Panc1 (cell line): ENCODE measurements around the gene IRF2BP2.

Experiments
- CTCF ChIP-seq: fragments of 450-650 bp; IDR thresholded peaks from 2 replicates; pipeline ENCODE4 v1.5.1; 2017; ENCODE audit warnings: mild to moderate bottlenecking
- POLR2AphosphoS5 ChIP-seq: IDR thresholded peaks from 2 replicates; pipeline ENCODE4 v1.6.1; 2012; ENCODE audit warnings: mild to moderate bottlenecking, low read depth, low read length, moderate library complexity
- TCF7L2 ChIP-seq: IDR thresholded peaks from 2 replicates; pipeline ENCODE4 v1.6.1; 2011; ENCODE audit warnings: mild to moderate bottlenecking, low read depth, low read length, inconsistent platforms

- TF ChIP-seq CTCF = no peak
- TF ChIP-seq TCF7L2 = no peak
- no peak for TF ChIP-seq POLR2AphosphoS5
Observed at GRCh38 chr1:234555390-234556024, 54.5 kb downstream of the IRF2BP2 start.
